OCI-LY3 (cell line): ENCODE data around the gene CAMK2B.

Experiments used
- H2AFZ ChIP-seq: fragments of 200-600, 300-600 bp; shearing (Covaris generic); 2 replicates; pipeline ENCODE4 v1.6.0; 2014; ENCODE audit warnings: antibody characterized with exemption, low read depth, low read length
- H3K27ac ChIP-seq: fragments of 200-600, 300-600 bp; sonication (generic); 2 replicates; pipeline ENCODE4 v1.5.1; 2014; ENCODE audit warnings: mild to moderate bottlenecking, low read length, moderate library complexity, mixed read lengths
- H3K27me3 ChIP-seq: fragments of 200-600, 300-600 bp; sonication (generic); 2 replicates; pipeline ENCODE4 v1.6.1; 2014; ENCODE audit warnings: low read depth, low read length, mixed read lengths
- H3K36me3 ChIP-seq: fragments of 200-600, 300-600 bp; sonication (generic); replicated peaks from 2 replicates; pipeline ENCODE3; 2014; ENCODE audit warnings: low read depth, low read length, mixed read lengths
- H3K4me1 ChIP-seq: fragments of 300-600, 200-600 bp; sonication (generic); 2 replicates; pipeline ENCODE4 v1.6.1; 2014; ENCODE audit warnings: low read length, mixed read lengths
- H3K4me2 ChIP-seq: fragments of 200-600, 300-600 bp; sonication (generic); 2 replicates; pipeline ENCODE4 v1.6.1; 2014; ENCODE audit warnings: low read length, mixed read lengths
- H3K4me3 ChIP-seq: fragments of 300-600, 200-600 bp; sonication (generic); 2 replicates; pipeline ENCODE4 v1.5.1; 2014; ENCODE audit warnings: antibody characterized with exemption, mild to moderate bottlenecking, low read length, moderate library complexity
- H3K79me2 ChIP-seq: fragments of 300-600, 200-600 bp; shearing (Covaris generic); 2 replicates; pipeline ENCODE4 v1.6.1; 2014; ENCODE audit warnings: mild to moderate bottlenecking, low read length, mixed read lengths
- H3K9ac ChIP-seq: fragments of 300-600, 200-600 bp; shearing (Covaris generic); 2 replicates; pipeline ENCODE4 v1.6.0; 2014; ENCODE audit warnings: mild to moderate bottlenecking, low read length, moderate library complexity
- H3K9me3 ChIP-seq: fragments of 200-600, 300-600 bp; shearing (Covaris generic); 2 replicates; pipeline ENCODE4 v1.6.1; 2014; ENCODE audit warnings: low read length, mixed read lengths; ENCODE audit not compliant: insufficient read depth
- H4K20me1 ChIP-seq: fragments of 200-600, 300-600 bp; sonication (generic); 2 replicates; pipeline ENCODE4 v1.6.1; 2016; ENCODE audit warnings: low read length, mixed read lengths; ENCODE audit not compliant: insufficient read depth
- CTCF ChIP-seq: fragments of 200-600, 300-600 bp; sonication (generic); IDR thresholded peaks from 2 replicates; pipeline ENCODE4 v1.5.1; 2014; ENCODE audit warnings: antibody characterized with exemption, low read length, low read depth
- EZH2phosphoT487 ChIP-seq: fragments of 200-600 bp; shearing (Covaris generic); IDR thresholded peaks from 2 replicates; pipeline ENCODE4 v1.6.1; 2018; ENCODE audit warnings: antibody characterized with exemption, mixed run types, low read depth

CAMK2B gene

DNA sequence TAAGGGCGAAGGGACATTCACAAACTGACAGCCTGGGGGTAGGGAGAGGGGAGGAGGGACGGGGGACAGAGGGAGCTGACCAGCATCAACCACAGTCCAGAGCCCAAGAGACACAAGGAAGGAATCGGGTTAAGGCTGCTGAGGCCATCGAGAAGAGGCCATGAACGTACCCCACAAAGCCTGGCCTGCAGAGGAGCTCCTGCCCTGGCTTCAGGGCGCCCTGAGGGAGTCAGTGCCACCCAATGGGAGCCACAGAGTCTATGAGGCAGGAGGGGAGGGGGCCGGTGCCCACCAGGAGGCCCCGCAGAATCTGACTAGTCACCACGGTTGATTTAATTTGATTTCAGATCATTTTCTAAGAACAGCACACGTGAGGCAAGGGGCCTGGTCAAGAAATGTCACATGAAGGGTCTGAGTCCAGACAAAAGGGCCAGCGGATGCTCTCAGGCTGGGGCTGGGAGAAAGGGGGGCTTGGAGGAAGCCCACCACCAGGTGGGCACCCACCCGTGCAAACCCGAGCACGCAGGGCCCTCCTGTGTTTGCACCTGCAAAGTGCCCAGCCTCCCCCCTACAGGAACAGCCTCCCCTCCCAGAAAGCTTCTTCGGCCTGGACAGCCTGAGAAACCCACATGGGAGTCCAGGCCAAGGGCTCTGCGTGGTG, 40.4 kb downstream of the CAMK2B start:
- TF ChIP-seq EZH2phosphoT487 (no peak), CTCF (no peak)
- Histone ChIP-seq H3K79me2 (no peaks in the 10 kb centered on the region), H3K4me3 (no peak overlapping the region), H3K27ac (no peak overlapping the region), H3K9me3 (no peaks in the 10 kb centered on the region), H4K20me1 (no peaks in the 10 kb centered on the region), H3K4me2 (no peak overlapping the region), H3K27me3 (no peaks in the 10 kb centered on the region), H3K4me1 (no peaks in the 10 kb centered on the region), H3K9ac (no peak overlapping the region), H2AFZ (no peak overlapping the region), H3K36me3 (no peaks in the 10 kb centered on the region)

GRCh38 chr7:44284216-44284615, 41.2 kb downstream of the CAMK2B start:
- Histone ChIP-seq H3K9ac (no peak overlapping the region), H3K4me1 (no peaks in the 10 kb centered on the region), H3K27ac (no peak overlapping the region), H3K9me3 (no peaks in the 10 kb centered on the region), H2AFZ (no peak overlapping the region), H3K79me2 (no peaks in the 10 kb centered on the region), H4K20me1 (no peaks in the 10 kb centered on the region), H3K27me3 (no peaks in the 10 kb centered on the region), H3K4me3 (no peak overlapping the region), H3K36me3 (no peaks in the 10 kb centered on the region), H3K4me2 (no peak overlapping the region)
- TF ChIP-seq CTCF, result no peak
- TF ChIP-seq EZH2phosphoT487, result no peak

- TF ChIP-seq EZH2phosphoT487 (no peak), CTCF (no peak)
- no peak overlapping the region for H3K4me3 ChIP-seq
- H3K4me2 ChIP-seq, result no peak overlapping the region
- H2AFZ ChIP-seq, result no peak overlapping the region
- no peak overlapping the region for H3K27ac ChIP-seq
- no peaks in the 10 kb centered on the region for H3K9me3 ChIP-seq
- H3K36me3 ChIP-seq, result no peaks in the 10 kb centered on the region
- no peaks in the 10 kb centered on the region for H3K4me1 ChIP-seq
- no peaks in the 10 kb centered on the region for H4K20me1 ChIP-seq
- H3K27me3 ChIP-seq, result no peaks in the 10 kb centered on the region
- no peak overlapping the region for H3K9ac ChIP-seq
- no peaks in the 10 kb centered on the region for H3K79me2 ChIP-seq
Measured at GRCh38 chr7:44283381-44284211, 41.8 kb downstream of the CAMK2B start.

GRCh38 chr7:44282601-44283171, 42.7 kb downstream of the CAMK2B start:
- H3K4me2 ChIP-seq, result no peak overlapping the region
- H3K4me3 ChIP-seq, result no peak overlapping the region
- no peak overlapping the region for H2AFZ ChIP-seq
- no peaks in the 10 kb centered on the region for H3K4me1 ChIP-seq
- no peaks in the 10 kb centered on the region for H4K20me1 ChIP-seq
- no peaks in the 10 kb centered on the region for H3K27me3 ChIP-seq
- no peaks in the 10 kb centered on the region for H3K9me3 ChIP-seq
- TF ChIP-seq CTCF (no peak), EZH2phosphoT487 (no peak)
- no peak overlapping the region for H3K9ac ChIP-seq
- no peaks in the 10 kb centered on the region for H3K36me3 ChIP-seq
- no peak overlapping the region for H3K27ac ChIP-seq
- H3K79me2 ChIP-seq, result no peaks in the 10 kb centered on the region
